H1 (cell line): ENCODE results near the gene BACE2. TPM values are rescaled to one million over a fixed set of nuclear protein-coding genes. Genes with fewer than 3 reads are reported as not detected.

ENCODE experiments used
- SIN3A ChIP-seq, 2 experiments: IDR thresholded peaks in 1 of 2; conservative IDR thresholded peaks in 1 of 2; 2 replicates each; pipeline ENCODE4 v1.6.1; 2011 to 2012; ENCODE audit warnings: low read length in 2 of 2, improper control_type of control experiment in 1 of 2, low read depth in 1 of 2, mild to moderate bottlenecking in 1 of 2
- SP1 ChIP-seq: IDR thresholded peaks from 2 replicates; pipeline ENCODE4 v1.6.1; 2011; ENCODE audit warnings: low read depth, low read length
- TAF7 ChIP-seq: optimal IDR thresholded peaks from 2 replicates; pipeline ENCODE3; 2011; ENCODE audit warnings: low read depth, mild to moderate bottlenecking, inconsistent platforms, low read length, moderate library complexity, borderline replicate concordance
- polyA plus RNA-seq, 7 experiments: library from polyadenylated mRNA; depleted of rRNA in 3 of 7; stranded (reverse) in 5 of 7; unstranded in 2 of 7; fragments of >200 nt in 5 of 7; fragments of 200-250 nt in 2 of 7; gene quantifications; 1 replicate in 5 of 7; 2 replicates in 1 of 7; 4 replicates in 1 of 7; pipeline versions ENCODE4 v1.2.1 to v1.2.3, GENCODE V29; 2011 to 2013; ENCODE audit warnings: missing spikeins in 2 of 7, mixed read lengths in 2 of 7
- total RNA-seq: library from RNA; stranded (reverse); fragmentation: NEBNext Ultra II Directional; extraction: Animal tissue kit (Norgen Biotek cat#: 25700); gene quantifications from 2 replicates; pipeline ENCODE4 v1.2.1, GENCODE V29; 2021
- TF ChIP-seq, protein P1 (sequence below): IDR thresholded peaks from 2 replicates; pipeline ENCODE4 v1.6.1; 2011; ENCODE audit warnings: low read depth, mild to moderate bottlenecking, low read length; ENCODE audit not compliant: insufficient read depth

The BACE2 gene
- total and polyA plus RNA-seq, 2 of the 8 experiments (the other 6 are each of a cell fraction or from before 2014, with no cell fraction given): 8.1 to 10.9 TPM

- TF ChIP-seq, protein P1, sequence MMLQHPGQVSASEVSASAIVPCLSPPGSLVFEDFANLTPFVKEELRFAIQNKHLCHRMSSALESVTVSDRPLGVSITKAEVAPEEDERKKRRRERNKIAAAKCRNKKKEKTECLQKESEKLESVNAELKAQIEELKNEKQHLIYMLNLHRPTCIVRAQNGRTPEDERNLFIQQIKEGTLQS: no peak
- TF ChIP-seq TAF7: no peak
- TF ChIP-seq SP1: no peak
- no peak for TF ChIP-seq SIN3A (conservative IDR thresholded peaks at IDR 0.05 in 1 of 2, IDR thresholded peaks at IDR 0.05 in 1 of 2; ENCODE audit: low read depth in 1 of 2, low read length in 2 of 2)
These were observed 51.7 kb downstream of the BACE2 start (continued) for GRCh38 chr21:41219498-41220207.
